Measurements from ENCODE around the gene CREB5.

- TF ChIP-seq JUN (CRISPR knock-in tag; IDR thresholded peaks at IDR 0.05) = no peak
- no peak for TF ChIP-seq ATF3 (CRISPR knock-in tag; conservative IDR thresholded peaks at IDR 0.05)
- TF ChIP-seq CTCF (IDR thresholded peaks at IDR 0.05) = no peak
These were observed 312.2 kb downstream of the CREB5 start for GRCh38 chr7:28724563-28724962.
